Measurements from ENCODE around the gene TBC1D22A.

The TBC1D22A gene

DNA sequence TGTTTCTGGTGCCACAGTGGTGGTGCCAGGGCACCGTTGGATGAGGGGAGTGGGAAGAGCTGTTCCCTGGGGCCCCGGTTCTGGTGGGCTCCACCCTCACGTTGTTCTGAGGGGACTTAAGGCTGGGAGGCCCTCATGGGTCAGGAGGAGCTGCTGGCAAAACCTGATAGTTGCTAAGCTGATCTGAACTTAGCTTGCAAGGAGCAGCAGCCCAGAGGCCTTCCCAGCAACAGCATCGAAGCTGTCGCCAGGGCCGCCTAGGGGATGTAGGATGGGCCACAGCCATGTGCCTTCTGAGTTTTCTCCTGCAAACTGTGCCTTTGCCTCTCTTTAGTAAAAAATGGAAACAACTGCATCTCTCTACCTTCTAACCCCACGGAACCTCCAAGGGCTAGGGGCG lies 240.2 kb downstream of the TBC1D22A start:
- TF ChIP-seq, protein P1, sequence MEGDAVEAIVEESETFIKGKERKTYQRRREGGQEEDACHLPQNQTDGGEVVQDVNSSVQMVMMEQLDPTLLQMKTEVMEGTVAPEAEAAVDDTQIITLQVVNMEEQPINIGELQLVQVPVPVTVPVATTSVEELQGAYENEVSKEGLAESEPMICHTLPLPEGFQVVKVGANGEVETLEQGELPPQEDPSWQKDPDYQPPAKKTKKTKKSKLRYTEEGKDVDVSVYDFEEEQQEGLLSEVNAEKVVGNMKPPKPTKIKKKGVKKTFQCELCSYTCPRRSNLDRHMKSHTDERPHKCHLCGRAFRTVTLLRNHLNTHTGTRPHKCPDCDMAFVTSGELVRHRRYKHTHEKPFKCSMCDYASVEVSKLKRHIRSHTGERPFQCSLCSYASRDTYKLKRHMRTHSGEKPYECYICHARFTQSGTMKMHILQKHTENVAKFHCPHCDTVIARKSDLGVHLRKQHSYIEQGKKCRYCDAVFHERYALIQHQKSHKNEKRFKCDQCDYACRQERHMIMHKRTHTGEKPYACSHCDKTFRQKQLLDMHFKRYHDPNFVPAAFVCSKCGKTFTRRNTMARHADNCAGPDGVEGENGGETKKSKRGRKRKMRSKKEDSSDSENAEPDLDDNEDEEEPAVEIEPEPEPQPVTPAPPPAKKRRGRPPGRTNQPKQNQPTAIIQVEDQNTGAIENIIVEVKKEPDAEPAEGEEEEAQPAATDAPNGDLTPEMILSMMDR (IDR thresholded peaks at IDR 0.05) = no peak

- TF ChIP-seq, protein P1 (IDR thresholded peaks at IDR 0.05) = no peak
These were observed 243.3 kb downstream of the TBC1D22A start for GRCh38 chr22:47005506-47006408.

- TF ChIP-seq, protein P1 (IDR thresholded peaks at IDR 0.05) = no peak
These were observed 244.0 kb downstream of the TBC1D22A start for GRCh38 chr22:47006433-47006832.

GRCh38 chr22:47006869-47007268 lies 244.4 kb downstream of the TBC1D22A start:
- TF ChIP-seq, protein P1 (IDR thresholded peaks at IDR 0.05) = no peak

GRCh38 chr22:47007496-47007895 lies 245.0 kb downstream of the TBC1D22A start:
- TF ChIP-seq, protein P1 (IDR thresholded peaks at IDR 0.05) = no peak

- TF ChIP-seq, protein P1 (IDR thresholded peaks at IDR 0.05) = no peak
These were observed 245.9 kb downstream of the TBC1D22A start for GRCh38 chr22:47008208-47008885.

GRCh38 chr22:47009304-47010101 lies 247.1 kb downstream of the TBC1D22A start:
- TF ChIP-seq, protein P1 (IDR thresholded peaks at IDR 0.05) = no peak
